NOMO-1 treated with DMSO at 0.1 percent for 48 hours (cell line): ENCODE results near the gene PGA5.

ENCODE experiments used
- DNase-seq: peaks from one replicate; lab custom pipeline; 2025; ENCODE audit not compliant: unreplicated experiment; lab: John Stamatoyannopoulos, UW

Gene PGA5

GRCh38 chr11:61293867-61294716, 53.1 kb downstream of the PGA5 start:
- DNase-seq, result no peak

GRCh38 chr11:61294717-61295595, 54.0 kb downstream of the PGA5 start, which contains the start of gene VWCE:
Gene VWCE (minus strand): TSS chr11:61295316. CDS start chr11:61295037, 279 bp downstream.
- DNase-seq, result peak; percentile 38

DNA sequence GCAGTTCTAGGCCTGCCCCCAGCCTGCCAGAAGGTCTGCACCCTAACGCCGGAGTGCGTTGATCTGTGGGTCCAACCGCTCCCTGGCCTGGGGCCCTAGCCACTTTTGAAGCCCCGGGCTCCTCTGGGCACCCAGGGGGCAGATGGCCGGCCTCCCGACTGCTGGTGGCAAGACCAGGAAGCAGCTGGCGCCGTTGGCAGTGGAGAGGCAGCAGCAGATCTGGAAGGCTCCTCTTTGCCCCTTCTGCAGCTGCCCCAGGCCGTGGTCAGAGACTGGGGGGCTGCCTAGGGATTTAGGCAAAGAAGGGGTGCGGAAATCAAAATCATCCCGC, 54.6 kb downstream of the PGA5 start:
- no peak for DNase-seq

GRCh38 chr11:61297341-61297740, 56.4 kb downstream of the PGA5 start:
- DNase-seq, result no peak

GRCh38 chr11:61297746-61298145, 56.8 kb downstream of the PGA5 start:
- DNase-seq, result peak; percentile 3

DNA sequence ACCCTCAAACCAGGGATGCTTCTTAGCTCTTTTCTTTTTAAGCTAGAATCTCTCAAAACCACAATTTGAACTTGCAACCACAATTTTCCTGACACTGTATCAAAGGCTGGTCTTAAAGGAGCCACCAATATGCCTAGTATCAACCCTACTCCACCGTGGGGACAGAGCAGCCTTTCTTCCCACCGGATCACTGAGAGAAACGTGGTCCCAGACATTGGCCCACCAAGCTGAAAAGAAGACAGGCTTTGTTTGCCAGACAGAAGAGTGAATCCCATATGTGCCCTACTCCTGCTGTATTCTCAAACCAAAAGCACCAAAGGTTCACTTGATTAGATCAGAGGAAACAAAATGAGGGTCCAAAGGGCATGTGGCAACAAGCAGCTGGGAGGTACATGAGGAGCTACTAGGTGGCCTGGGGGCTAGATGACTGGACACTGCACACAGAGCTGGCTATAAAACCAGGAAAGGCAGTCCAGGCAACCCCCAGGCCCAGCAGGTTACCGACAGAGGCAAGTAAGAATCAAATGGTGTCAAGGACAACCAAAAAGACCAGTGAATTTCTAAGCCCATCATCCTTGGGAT, 57.8 kb downstream of the PGA5 start:
- no peak for DNase-seq
